GM12865 (cell line): ENCODE results near the gene CYB5A.
"Not testable (repeated sequence)": the region's sequence is repeated elsewhere in the genome, so short reads cannot be mapped to it uniquely, and the experiment has no call there.

Source experiments
- DNase-seq: peaks from one replicate; pipeline ENCODE4 v3.0.0; 2010; ENCODE audit warnings: low read depth
- H3K4me3 ChIP-seq: 2 replicates; pipeline ENCODE4 v1.5.1; 2011; ENCODE audit warnings: mild to moderate bottlenecking, low read depth, low read length, control low read depth
- TF ChIP-seq, protein P1 (sequence below): IDR thresholded peaks from 2 replicates; pipeline ENCODE4 v1.5.1; 2011; ENCODE audit warnings: low read length, control low read depth, low read depth, inconsistent platforms; ENCODE audit not compliant: insufficient read depth; ENCODE audit errors: missing control alignments

CYB5A gene

DNA sequence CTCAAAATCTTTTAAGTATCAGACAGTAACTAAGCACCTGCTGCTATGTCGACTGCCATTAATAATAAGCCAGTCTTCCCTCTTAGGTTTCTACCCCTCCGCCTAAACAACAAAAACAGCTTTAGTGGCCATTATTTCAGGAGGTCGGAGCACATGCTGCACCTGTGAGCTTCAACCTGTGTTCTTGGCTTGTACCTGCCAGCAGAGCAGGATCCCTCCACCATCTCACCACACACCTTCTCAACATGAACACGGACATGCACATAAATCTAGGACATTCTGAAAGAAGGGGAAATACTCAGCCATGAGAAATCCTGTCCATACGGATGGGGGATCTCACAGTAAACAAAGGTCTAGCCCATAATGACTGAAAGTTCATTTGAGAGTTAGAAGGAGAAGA, 3.7 kb downstream of the CYB5A start:
- TF ChIP-seq, protein P1, sequence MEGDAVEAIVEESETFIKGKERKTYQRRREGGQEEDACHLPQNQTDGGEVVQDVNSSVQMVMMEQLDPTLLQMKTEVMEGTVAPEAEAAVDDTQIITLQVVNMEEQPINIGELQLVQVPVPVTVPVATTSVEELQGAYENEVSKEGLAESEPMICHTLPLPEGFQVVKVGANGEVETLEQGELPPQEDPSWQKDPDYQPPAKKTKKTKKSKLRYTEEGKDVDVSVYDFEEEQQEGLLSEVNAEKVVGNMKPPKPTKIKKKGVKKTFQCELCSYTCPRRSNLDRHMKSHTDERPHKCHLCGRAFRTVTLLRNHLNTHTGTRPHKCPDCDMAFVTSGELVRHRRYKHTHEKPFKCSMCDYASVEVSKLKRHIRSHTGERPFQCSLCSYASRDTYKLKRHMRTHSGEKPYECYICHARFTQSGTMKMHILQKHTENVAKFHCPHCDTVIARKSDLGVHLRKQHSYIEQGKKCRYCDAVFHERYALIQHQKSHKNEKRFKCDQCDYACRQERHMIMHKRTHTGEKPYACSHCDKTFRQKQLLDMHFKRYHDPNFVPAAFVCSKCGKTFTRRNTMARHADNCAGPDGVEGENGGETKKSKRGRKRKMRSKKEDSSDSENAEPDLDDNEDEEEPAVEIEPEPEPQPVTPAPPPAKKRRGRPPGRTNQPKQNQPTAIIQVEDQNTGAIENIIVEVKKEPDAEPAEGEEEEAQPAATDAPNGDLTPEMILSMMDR = no peak
- no peak overlapping the region for H3K4me3 ChIP-seq
- DNase-seq = no peak

DNA sequence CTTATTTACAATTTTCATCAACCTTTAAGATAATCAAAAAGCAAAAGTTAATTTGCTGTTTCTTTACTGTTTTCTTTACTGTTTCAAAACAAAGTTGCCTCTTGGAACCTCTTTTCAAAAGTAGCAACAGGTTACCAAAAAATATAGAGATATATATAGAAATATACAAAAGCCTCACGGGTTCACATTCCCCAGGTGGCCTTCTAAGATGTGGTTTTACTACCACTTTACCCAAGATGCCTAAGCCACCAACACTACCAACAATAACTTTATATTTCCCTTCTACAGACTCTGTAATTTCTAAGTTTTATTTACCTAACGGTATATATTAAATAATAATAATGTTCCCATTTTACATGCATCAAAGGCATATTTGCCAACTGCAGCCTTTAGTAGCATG, 4.9 kb downstream of the CYB5A start:
- DNase-seq = no peak
- TF ChIP-seq, protein P1 = no peak
- no peak overlapping the region for H3K4me3 ChIP-seq

DNA sequence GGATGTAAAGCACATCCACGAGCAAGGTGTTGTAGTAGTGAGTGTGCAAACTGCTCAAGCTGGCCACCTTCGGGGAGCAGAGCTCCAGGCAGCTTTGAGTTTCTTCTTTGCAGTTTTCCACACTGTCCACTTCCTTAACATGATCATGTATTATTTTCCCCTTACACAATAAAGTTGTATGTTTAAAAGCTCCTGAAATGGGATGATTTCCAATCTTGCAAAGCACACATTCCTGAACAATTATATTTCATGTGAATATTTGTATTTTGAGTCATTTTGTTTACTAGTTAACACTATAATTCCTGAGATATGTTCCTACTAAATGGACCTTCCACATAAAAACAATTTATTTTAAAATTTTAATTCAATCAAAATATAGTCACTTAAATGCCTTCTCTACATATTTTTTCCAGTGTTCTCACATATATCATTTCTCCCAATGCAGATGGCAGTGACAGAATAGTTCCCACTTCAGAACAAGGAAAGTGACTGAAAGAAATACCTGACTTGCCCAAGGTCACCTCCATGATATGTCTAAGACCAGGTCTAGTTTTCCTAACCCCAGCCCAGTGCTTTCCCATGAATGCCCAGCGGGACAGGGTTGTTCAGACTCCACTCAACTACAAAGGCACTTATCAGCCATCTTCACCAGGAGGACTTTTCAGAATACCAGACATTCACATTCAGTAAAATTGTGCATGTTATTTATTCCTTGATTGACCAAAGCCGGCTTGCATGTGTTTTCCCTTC, 5.5 kb downstream of the CYB5A start:
- H3K4me3 ChIP-seq = no peak overlapping the region
- no peak for DNase-seq
- TF ChIP-seq, protein P1 = no peak

DNA sequence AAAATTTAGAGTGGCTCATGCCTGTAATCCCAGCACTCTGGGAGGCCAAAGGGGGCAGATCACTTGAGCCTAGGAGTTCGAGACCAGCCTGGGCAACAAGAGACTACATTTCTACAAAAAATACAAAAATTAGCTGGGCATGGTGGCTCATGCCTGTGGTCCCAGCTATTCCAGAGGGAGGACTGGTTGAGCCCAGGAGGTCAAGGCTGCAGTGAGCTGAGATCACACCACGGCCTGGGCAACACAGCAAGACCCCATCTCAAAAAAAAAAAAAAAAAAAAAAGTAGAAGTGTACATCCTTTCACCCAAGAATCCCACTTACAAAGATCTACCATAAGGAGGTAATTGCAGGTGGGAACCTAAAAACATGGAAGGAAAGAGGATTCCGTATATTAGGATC, 6.2 kb downstream of the CYB5A start:
- H3K4me3 ChIP-seq, DNase-seq: not testable (repeated sequence)

DNA sequence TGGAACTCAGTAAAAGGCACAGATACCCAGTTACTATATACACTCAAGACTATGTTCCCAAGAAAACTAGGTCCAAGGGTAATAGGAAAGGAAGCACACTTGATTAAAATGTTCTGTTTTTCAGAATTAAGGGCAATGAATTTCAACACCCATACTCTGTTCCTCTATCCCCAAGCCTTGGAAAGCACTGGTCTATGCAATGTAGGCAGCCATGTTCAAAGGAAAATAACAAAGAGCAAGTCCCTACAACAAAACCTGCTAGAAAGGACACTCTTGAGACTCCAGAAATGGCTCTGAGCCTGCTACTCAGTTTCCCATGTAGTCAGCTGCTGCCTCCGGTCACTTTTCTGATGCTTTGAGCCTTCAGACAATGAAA, 6.8 kb downstream of the CYB5A start:
- H3K4me3 ChIP-seq = no peak overlapping the region
- TF ChIP-seq, protein P1 = no peak
- no peak for DNase-seq

DNA sequence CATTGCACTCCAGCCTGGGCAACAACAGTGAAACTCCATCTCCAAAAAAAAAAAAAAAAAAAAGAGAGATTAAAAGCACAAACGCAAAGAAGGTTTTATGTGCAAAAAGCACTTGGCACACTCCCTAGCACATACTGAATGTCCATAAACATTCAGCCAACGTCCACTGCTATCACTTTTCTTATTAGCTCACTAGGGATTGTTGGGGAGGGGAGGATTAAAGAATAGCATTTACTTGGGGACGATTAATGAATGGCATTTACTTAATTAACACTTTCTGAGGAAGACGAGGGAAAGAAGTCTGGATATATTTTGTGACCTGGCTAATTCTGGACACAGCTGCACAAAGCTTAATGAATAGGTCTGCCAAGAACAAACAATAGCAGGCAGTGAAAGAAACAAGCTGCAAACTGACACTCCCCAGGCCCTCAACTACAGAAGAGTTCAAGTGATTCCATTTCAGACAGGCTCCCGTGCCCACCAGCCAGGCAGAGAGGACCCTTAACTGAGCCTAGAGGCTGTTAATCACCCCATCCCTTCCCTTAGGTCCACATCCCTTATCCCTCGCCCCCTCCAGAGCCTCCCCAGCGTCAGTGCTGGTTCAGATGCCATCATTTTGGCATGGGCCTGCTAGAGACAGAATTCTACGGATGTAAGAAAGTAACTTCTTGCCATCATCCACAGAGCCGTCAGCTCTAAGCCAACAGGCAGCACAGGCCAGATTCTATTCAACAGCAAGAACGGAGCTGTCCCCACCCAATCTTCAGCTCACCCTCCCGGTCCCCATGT, 7.4 kb downstream of the CYB5A start:
- DNase-seq = no peak
- TF ChIP-seq, protein P1 = no peak
- H3K4me3 ChIP-seq = no peak overlapping the region

DNA sequence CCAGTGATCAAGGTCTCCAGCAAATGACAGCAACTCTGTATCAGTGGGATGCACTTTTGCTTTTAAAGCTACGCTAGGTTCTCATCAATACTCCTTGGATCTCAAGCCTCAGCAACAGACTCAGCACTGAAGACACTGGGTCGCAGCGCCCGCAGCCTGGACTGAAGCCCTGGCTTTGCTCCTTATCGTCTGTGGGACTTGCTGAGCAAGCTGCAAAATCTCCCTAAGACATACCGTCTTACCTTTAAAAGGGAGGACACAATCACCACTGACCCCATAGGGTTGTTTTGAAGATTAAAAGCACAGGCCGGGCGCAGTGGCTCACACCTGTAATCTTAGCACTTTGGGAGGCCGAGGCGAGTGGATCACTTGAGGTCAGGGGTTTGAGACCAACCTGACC, 8.1 kb downstream of the CYB5A start:
- TF ChIP-seq, protein P1 = no peak
- H3K4me3 ChIP-seq = no peak overlapping the region
- DNase-seq = no peak
